Heart left ventricle (tissue), 13 donors: ENCODE results near the gene RAB26.

Source experiments
- POLR2A ChIP-seq, 2 donors: fragments of 450-650 bp; IDR thresholded peaks; one replicate each; pipeline ENCODE4 v1.6.1; 2017; ENCODE audit warnings: antibody characterized with exemption in 2 of 2, mild to moderate bottlenecking in 2 of 2, moderate library complexity in 2 of 2
- TF ChIP-seq, protein P1 (sequence below), 12 donors: fragments of 200-600 bp; sonication (generic) in 4 of 12; IDR thresholded peaks; one replicate each; pipeline versions ENCODE4 v1.5.0 to v1.8.0; 2018 to 2022; ENCODE audit warnings: antibody characterized with exemption in 12 of 12, mild to moderate bottlenecking in 5 of 12
- donor health status: ischemic (EF 13 %, LVEDD 7.1; RV severe dilation, severe dysfunction).
- donor health status: DM: no; HTN: yes; CAD: no.
- donor health status: DM: no; HTN: no; CAD: no.
- donor health status: ischemic (EF 25% LVEDD 6.9; RV normal size, moderate dysfunction).
- donor health status: ischemic (EF 25% LVEDD 5.7; RV mildly dilated, moderate dysfunction).
- donor health status: ischemic (EF 35%, LVEDD 5.7; RV mildly dilated, moderate dysfunction).
- donor health status: nonischemic (EF 11% LVEDD 7.7; RV severe dilation, severe dysfunction).
- donor health status: DM: yes; HTN: yes; CAD: no.
- donor health status: PGD.
- donor health status: ischemic (EF 29% LVEDD 5.4; RV normal size, mild dysfunction).
- donor health status: nonischemic (EF 23%, LVEDD 6.1; RV moderate dilation, normal function).

GRCh38 chr16:2184346-2184745, 35.9 kb downstream of the RAB26 start:
- TF ChIP-seq, protein P1, sequence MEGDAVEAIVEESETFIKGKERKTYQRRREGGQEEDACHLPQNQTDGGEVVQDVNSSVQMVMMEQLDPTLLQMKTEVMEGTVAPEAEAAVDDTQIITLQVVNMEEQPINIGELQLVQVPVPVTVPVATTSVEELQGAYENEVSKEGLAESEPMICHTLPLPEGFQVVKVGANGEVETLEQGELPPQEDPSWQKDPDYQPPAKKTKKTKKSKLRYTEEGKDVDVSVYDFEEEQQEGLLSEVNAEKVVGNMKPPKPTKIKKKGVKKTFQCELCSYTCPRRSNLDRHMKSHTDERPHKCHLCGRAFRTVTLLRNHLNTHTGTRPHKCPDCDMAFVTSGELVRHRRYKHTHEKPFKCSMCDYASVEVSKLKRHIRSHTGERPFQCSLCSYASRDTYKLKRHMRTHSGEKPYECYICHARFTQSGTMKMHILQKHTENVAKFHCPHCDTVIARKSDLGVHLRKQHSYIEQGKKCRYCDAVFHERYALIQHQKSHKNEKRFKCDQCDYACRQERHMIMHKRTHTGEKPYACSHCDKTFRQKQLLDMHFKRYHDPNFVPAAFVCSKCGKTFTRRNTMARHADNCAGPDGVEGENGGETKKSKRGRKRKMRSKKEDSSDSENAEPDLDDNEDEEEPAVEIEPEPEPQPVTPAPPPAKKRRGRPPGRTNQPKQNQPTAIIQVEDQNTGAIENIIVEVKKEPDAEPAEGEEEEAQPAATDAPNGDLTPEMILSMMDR (IDR thresholded peaks at IDR 0.05): no peak
- TF ChIP-seq POLR2A (IDR thresholded peaks at IDR 0.05): no peak
